HL-60/S4 treated with retinoic acid at 250 ng/mL for 4 days and 3 days (cell line): ENCODE measurements around the gene DDN.

ENCODE experiments used
- in situ Hi-C: fragments of 300-500 bp; cut with MboI; formaldehyde crosslinking; loops from 2 replicates; pipeline ENCODE4 v1.7.0; 2022; ENCODE audit warnings: low sequenced_read_pairs

Gene DDN

DNA sequence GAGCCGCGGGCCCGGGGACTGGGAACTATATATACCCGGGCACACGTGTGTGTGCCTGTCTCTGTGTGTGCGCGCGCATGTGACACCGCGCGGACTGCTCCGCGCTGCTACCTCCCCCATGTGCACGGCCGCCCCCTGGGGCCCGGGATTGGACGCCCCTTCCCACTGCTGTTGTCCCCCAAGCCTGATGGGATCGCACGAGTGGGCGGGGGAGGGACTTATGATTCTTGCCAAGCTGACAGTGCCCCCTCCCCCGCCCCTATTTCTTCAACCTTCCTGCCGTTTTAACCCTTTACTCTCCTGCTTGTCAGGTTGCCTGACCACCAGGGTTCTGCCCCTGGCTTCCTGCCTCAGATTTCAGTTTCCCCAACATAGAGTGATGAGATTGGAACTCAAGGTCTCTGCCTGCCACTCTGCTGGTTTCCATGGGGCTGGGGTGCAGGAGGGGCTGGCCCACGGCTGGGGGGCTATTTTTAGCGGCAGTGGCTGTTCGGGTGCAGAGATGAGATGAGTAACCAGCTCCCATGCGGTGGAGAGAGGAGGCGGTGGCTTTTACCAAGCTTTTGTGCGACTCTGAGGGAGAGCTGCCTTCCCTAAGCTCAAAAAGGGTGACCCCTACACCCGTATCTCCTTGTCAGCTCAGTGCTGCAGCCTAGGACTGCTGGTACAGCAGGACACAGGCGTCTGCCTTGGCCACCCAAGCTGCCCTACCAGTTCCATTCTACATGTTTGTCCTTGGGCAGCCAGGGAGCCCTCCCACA is at the start of gene DDN:
TSS of gene DDN (minus strand) at position 5 of the 761 bp plus-strand sequence. CDS start 88 bp downstream, outside the sequence.
- in situ Hi-C loops: no loop called here

DNA sequence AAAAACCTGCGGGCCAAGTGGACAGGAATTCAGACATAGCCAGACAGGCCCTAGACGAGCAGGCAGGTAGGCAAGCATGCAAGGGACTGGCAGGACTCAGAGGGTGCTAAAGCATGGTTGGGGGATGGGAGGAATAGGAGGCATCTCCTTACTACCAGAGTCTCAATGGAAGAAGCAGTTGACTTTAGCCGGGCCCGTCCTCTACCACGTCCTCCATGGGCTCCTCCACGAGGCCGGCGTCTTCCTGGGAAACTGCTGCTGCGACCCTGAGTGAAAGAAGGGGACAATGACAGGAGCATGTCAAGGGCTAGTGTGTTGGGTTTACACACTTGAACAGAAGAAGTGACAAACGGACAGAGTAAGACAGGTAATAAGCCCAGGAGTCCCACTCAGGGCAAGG is 49.8 kb upstream of the DDN start:
- in situ Hi-C loops: no loop called here

DNA sequence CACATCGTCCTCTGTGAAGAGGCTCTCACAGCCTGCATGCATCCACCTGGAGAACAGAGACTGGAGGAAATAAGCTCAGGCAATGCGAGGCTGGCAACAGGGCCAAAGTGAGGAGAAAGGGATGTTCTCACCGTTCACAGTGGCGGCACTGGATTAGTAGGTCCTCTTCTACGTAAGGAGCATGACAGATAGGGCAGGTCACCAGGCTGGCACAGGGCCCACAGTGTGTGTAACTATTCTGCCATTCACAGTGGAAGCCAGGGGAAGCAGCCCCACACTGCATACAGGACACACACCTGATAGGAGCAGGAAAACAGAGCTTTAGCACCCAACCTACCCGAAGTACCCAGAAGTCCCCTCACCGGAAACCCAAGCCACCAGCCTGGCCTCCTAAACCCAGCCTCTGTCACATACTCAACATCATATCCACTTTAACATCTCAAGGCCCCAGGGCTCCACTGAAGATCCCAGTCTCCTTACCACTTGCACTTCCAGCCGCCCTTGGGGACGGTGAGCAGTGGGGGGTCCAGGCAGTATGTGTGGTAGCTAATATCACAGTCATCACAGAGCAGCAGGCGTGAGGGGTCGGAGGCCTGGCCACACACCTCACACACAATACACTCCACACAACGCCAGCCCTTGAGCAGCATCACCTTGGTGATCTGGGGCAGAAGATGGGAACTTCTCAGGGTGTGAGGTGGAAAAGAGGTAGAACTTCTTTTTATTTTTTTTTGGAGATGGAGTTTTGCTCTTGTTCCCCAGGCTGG is 47.1 kb upstream of the DDN start:
- in situ Hi-C loops: no loop called here

DNA sequence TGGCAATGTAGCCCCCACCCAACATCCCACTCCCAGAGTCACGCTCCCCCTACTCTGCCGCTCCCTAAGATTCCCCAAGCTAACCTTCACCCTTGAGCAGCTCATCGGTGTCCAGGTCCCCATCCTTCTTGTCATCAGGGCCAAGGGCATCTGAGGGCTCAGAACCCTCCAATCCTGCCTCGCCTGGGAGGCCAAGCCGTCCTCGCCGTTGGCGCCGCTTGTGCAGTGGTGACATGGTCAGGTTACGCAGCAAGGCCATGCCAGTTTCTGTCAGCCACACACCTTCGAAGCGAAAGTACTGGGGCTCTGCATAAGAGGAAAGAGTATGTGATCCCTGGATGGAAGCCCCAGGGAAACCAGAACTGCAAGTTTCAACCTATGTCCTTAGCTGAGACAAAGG is 45.5 kb upstream of the DDN start:
- in situ Hi-C loops: no loop called here

GRCh38 chr12:49043856-49044258 is 44.7 kb upstream of the DDN start:
- in situ Hi-C loops: no loop called here

DNA sequence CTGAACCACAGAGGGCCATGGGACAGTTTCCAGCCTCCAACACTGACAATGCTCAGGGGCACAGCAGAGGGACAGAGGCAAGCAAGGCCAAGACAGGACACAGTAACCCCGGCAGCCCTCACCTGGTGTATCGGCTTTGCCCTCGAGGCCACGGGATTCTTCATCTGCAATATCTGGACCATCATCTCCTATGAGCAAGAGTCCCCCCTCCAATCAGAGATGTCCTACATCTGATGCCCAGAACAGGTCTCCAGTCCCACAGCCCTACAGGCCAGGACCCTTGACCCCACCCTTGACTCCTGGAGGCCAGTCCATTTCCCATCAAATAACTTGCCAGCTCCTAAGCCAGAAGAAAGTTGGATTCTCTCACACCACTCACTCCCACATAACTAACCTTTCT is 44.1 kb upstream of the DDN start:
- in situ Hi-C loops: no loop called here

GRCh38 chr12:49041881-49042484 is 42.8 kb upstream of the DDN start:
- in situ Hi-C loops: no loop called here

- in situ Hi-C loops: no loop called here
Measured at GRCh38 chr12:49041036-49041880, 42.1 kb upstream of the DDN start.

DNA sequence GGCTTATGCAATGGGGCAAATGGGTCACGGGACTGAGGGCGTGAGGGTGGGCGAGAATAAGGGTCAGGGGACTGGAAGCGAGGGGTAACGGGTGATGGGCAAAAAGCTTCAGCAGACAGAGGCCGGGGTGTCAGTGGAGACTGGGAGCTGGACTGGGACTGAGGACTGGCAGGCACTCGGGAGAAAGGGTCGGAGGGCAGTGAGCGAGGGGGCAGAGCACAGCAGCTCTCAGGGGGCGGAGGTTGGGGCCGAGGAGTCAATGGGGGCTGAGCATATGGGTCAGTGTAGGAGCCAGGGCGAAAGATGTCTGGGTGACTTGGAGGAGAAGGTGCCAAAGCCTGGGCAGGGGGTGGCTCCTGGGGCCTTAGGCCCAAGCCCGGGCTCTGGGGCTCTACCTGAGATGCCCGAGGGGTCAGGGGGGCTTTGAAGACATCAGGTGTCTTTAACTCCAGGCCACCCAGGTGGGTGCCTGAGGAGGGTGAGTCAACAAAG is 41.2 kb upstream of the DDN start:
- in situ Hi-C loops: no loop called here

GRCh38 chr12:49039421-49040363 is 40.5 kb upstream of the DDN start:
- in situ Hi-C loops: no loop called here

- in situ Hi-C loops: no loop called here
Measured at GRCh38 chr12:49038291-49038955, 39.2 kb upstream of the DDN start.

- in situ Hi-C loops: no loop called here
Measured at GRCh38 chr12:49037947-49038237, 38.7 kb upstream of the DDN start.

- in situ Hi-C loops: no loop called here
Measured at GRCh38 chr12:49037111-49037946, 38.2 kb upstream of the DDN start.

DNA sequence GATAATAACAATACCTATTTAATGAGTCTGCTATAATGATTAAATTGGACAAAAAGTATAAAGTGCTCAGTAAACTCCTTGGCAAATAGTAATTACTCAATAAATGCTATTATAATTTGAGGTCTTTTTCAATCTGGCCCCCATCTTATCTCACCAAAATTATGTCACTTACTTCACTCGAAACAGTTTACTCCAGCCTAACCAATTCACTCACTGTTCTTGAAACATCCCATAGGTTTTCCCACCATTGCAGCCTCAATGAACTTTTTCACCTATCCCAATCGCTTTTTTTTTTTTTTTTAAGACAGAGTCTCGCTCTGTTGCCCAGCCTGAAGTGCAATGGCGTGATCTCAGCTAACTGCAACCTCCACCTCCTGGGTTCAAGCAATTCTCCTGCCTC is 36.9 kb upstream of the DDN start:
- in situ Hi-C loops: no loop called here

DNA sequence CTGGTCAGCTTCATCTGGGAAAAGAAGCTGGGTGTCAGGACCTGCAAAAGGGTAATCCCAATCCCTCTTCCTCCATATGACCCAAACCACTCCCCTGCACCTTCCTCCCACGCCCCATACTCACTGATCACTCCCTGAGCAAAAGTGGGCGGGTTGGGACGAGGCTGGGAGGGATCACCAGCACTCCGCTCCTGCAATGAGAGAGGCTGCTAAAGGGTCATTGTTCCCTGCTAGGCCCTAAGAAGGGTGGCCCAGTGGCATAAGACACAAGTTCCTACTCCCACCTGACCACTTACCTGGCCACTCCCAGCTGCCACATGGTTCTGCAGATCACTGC is 35.1 kb upstream of the DDN start:
- in situ Hi-C loops: no loop called here

- in situ Hi-C loops: no loop called here
Measured at GRCh38 chr12:49033611-49034285, 34.6 kb upstream of the DDN start.

GRCh38 chr12:49032679-49033447 is 33.7 kb upstream of the DDN start:
- in situ Hi-C loops: no loop called here
